ENCODE results near the gene RBM34.

DNA sequence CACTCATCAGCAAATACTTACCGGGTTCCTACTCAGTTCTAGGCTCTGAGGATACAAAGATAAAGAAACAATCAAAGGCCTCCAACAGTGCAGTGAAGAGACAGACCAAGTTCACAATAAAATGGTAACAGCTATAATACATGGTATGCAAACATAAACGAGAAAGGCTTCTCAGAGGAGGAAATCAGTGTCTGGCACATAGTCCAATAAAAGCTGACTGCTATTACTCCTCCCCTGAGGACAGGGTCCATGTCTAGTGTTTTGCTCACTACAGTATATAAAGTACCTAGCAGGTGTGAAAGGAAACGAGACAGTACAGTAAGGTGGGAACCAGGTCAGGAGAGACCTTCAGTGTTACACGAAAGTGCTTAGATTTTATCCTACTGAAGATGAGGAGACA lies 4.3 kb downstream of the RBM34 start:
- TF ChIP-seq CTCF (IDR thresholded peaks at IDR 0.05), result no peak
- no peak for TF ChIP-seq POLR2AphosphoS5 (IDR thresholded peaks at IDR 0.05; ENCODE audit: low read depth, low read length)
- TF ChIP-seq REST (IDR thresholded peaks at IDR 0.05; ENCODE audit: insufficient read depth in 1 of 2, low read depth in 2 of 2, low read length in 1 of 2), result no peak
- TF ChIP-seq TCF7L2 (IDR thresholded peaks at IDR 0.05; ENCODE audit: low read depth, low read length), result no peak
- no peak for TF ChIP-seq SIN3A (IDR thresholded peaks at IDR 0.05; ENCODE audit: borderline replicate concordance, insufficient read depth, low read depth, low read length)

Data from Panc1 (cell line).